ENCODE results near the gene IL17F. TPM values are rescaled to one million over a fixed set of nuclear protein-coding genes. Genes with fewer than 3 reads are reported as not detected.

IL17F gene
- total RNA-seq, 1 experiment from 2014 or later = not detected

GRCh38 chr6:52251113-52251512 lies 6.8 kb upstream of the IL17F start:
- BruUV-seq (replicated peaks) = no TSS peak
- no peak for TF ChIP-seq YY1 (IDR thresholded peaks at IDR 0.05; ENCODE audit: extremely low read depth, insufficient replicate concordance, low read depth, low read length)
- TF ChIP-seq SIN3A (IDR thresholded peaks at IDR 0.05; ENCODE audit: low read depth) = no peak
- TF ChIP-seq EZH2 (IDR thresholded peaks at IDR 0.05) = no peak
- no peak for TF ChIP-seq EGR1 (IDR thresholded peaks at IDR 0.05; ENCODE audit: low read depth)
- no peak for TF ChIP-seq TCF7L2 (IDR thresholded peaks at IDR 0.05; ENCODE audit: borderline replicate concordance, extremely low read depth, insufficient read depth, insufficient read length)
- no peak for TF ChIP-seq ELF1 (IDR thresholded peaks at IDR 0.05; ENCODE audit: borderline replicate concordance, low read depth)
- no peak for TF ChIP-seq FOSL1 (IDR thresholded peaks at IDR 0.05; ENCODE audit: low read depth)
- no peak for TF ChIP-seq JUND (IDR thresholded peaks at IDR 0.05)
- ChIA-PET POLR2A (no interaction called here), CTCF (no interaction called here), RAD21 (ENCODE audit: low non-redundant PET in 1 of 2, low total read pairs in 2 of 2, uncharacterized antibody in 2 of 2, unreplicated experiment in 2 of 2) (no interaction called here)
- ATAC-seq = no peak
- Histone ChIP-seq H3K36me3 (ENCODE audit: control insufficient read depth in 1 of 2, insufficient read depth in 2 of 2, low read length in 2 of 2) (no peaks in the 10 kb centered on the region), H3K4me2 (ENCODE audit: low read length) (no peak overlapping the region), H3K9me2 (ENCODE audit: insufficient read depth) (no peaks in the 10 kb centered on the region), H3K4me3 (replicated peaks in 1 of 2; ENCODE audit: low read depth in 1 of 2, low read length in 2 of 2) (no peak overlapping the region), H2AFZ (ENCODE audit: low read depth, low read length, poor library complexity, severe bottlenecking) (no peak overlapping the region), H3K27me3 (ENCODE audit: insufficient read depth, low read length) (peaks cover 59% of the 10 kb centered on the region), H3K79me2 (ENCODE audit: insufficient read depth, low read length) (no peaks in the 10 kb centered on the region), H3K27ac (ENCODE audit: low read depth, low read length) (no peak overlapping the region), H3K9me3 (ENCODE audit: control insufficient read depth in 1 of 2, insufficient read depth in 1 of 2, low read depth in 1 of 2, low read length in 2 of 2) (no peaks in the 10 kb centered on the region), H3K9ac (ENCODE audit: low read length) (no peak overlapping the region), H3K4me1 (ENCODE audit: control insufficient read depth in 1 of 2, insufficient read depth in 2 of 2, low read length in 2 of 2) (no peaks in the 10 kb centered on the region), H4K20me1 (ENCODE audit: insufficient read depth) (no peaks in the 10 kb centered on the region)
- intact Hi-C loops (cut with micrococcal nuclease) = no loop called here
- no peak for DNase-seq (ENCODE audit: low read depth, low spot score)

GRCh38 chr6:52249078-52249477 lies 4.8 kb upstream of the IL17F start:
- no peak overlapping the region for H3K9ac ChIP-seq (ENCODE audit: low read length)
- no peak for TF ChIP-seq CEBPB (IDR thresholded peaks at IDR 0.05; ENCODE audit: low read depth)
- no peak for TF ChIP-seq REST (IDR thresholded peaks at IDR 0.05; ENCODE audit: low read depth)
- no peak for TF ChIP-seq TCF7L2 (IDR thresholded peaks at IDR 0.05; ENCODE audit: borderline replicate concordance, extremely low read depth, insufficient read depth, insufficient read length)
- no peak for TF ChIP-seq YY1 (IDR thresholded peaks at IDR 0.05; ENCODE audit: extremely low read depth, insufficient replicate concordance, low read depth, low read length)
- TF ChIP-seq CBX3 (IDR thresholded peaks at IDR 0.05; ENCODE audit: low read depth) = no peak
- no peak for TF ChIP-seq ZBTB33 (IDR thresholded peaks at IDR 0.05; ENCODE audit: extremely low read depth, insufficient replicate concordance, low read length)
- TF ChIP-seq CTCF (IDR thresholded peaks at IDR 0.05 in 2 of 3, conservative IDR thresholded peaks at IDR 0.05 in 1 of 3; ENCODE audit: borderline replicate concordance in 1 of 3, insufficient read depth in 1 of 3, low read depth in 2 of 3, low read length in 2 of 3) = no peak
- H3K4me3 ChIP-seq (replicated peaks in 1 of 2; ENCODE audit: low read depth in 1 of 2, low read length in 2 of 2) = no peak overlapping the region
- POLR2A ChIA-PET = no interaction called here
- H3K9me3 ChIP-seq (ENCODE audit: control insufficient read depth in 1 of 2, insufficient read depth in 1 of 2, low read depth in 1 of 2, low read length in 2 of 2) = no peaks in the 10 kb centered on the region
- intact Hi-C loops (cut with micrococcal nuclease) = no loop called here
- no TSS peak for BruUV-seq (replicated peaks)
- DNase-seq (ENCODE audit: low read depth, low spot score) (no peak), ATAC-seq (no peak)
- H4K20me1 ChIP-seq (ENCODE audit: insufficient read depth) = no peaks in the 10 kb centered on the region
- no peak overlapping the region for H2AFZ ChIP-seq (ENCODE audit: low read depth, low read length, poor library complexity, severe bottlenecking)
- RAD21 ChIA-PET (ENCODE audit: low non-redundant PET in 1 of 2, low total read pairs in 2 of 2, uncharacterized antibody in 2 of 2, unreplicated experiment in 2 of 2) = no interaction called here
- no peak overlapping the region for H3K4me2 ChIP-seq (ENCODE audit: low read length)
- H3K79me2 ChIP-seq (ENCODE audit: insufficient read depth, low read length) = no peaks in the 10 kb centered on the region
- H3K9me2 ChIP-seq (ENCODE audit: insufficient read depth) = no peaks in the 10 kb centered on the region
- no peaks in the 10 kb centered on the region for H3K36me3 ChIP-seq (ENCODE audit: control insufficient read depth in 1 of 2, insufficient read depth in 2 of 2, low read length in 2 of 2)
- H3K4me1 ChIP-seq (ENCODE audit: control insufficient read depth in 1 of 2, insufficient read depth in 2 of 2, low read length in 2 of 2) = no peaks in the 10 kb centered on the region
- peaks cover 43% of the 10 kb centered on the region for H3K27me3 ChIP-seq (ENCODE audit: insufficient read depth, low read length)
- no peak overlapping the region for H3K27ac ChIP-seq (ENCODE audit: low read depth, low read length)
- CTCF ChIA-PET = no interaction called here
